GM21737 (cell line): Measurements from ENCODE around the gene MRPL34.
"Not testable (repeated sequence)": the region's sequence is repeated elsewhere in the genome, so short reads cannot be mapped to it uniquely, and the experiment has no call there.

Experiments
- ATAC-seq: cut with Tn5 transposase; IDR thresholded peaks from one replicate; pipeline ENCODE4 v1.9.1; 2021; ENCODE audit warnings: mild to moderate bottlenecking, moderate library complexity; ENCODE audit not compliant: unreplicated experiment

The MRPL34 gene

GRCh38 chr19:17285415-17286135 is 20.1 kb upstream of the MRPL34 start:
- no peak for ATAC-seq

- no peak for ATAC-seq
Observed at GRCh38 chr19:17286263-17286662, 19.4 kb upstream of the MRPL34 start.

GRCh38 chr19:17286752-17287151 is 18.9 kb upstream of the MRPL34 start:
- no peak for ATAC-seq

- no peak for ATAC-seq
Observed at GRCh38 chr19:17289489-17289888, 16.2 kb upstream of the MRPL34 start.

- peak; percentile 81 for ATAC-seq
Observed at GRCh38 chr19:17292301-17293074, 13.2 kb upstream of the MRPL34 start.

- no peak for ATAC-seq
Observed at GRCh38 chr19:17293605-17294004, 12.1 kb upstream of the MRPL34 start.

GRCh38 chr19:17294051-17294891 is 11.4 kb upstream of the MRPL34 start:
- ATAC-seq, result no peak

- not testable (repeated sequence) for ATAC-seq
Observed at GRCh38 chr19:17295551-17295950, 10.1 kb upstream of the MRPL34 start.

- ATAC-seq, result no peak
Observed at GRCh38 chr19:17296273-17296672, 9.4 kb upstream of the MRPL34 start.

GRCh38 chr19:17296976-17297375 is 8.7 kb upstream of the MRPL34 start:
- ATAC-seq, result no peak

- no peak for ATAC-seq
Observed at GRCh38 chr19:17300992-17301619, 4.6 kb upstream of the MRPL34 start.

- ATAC-seq, result no peak
Observed at GRCh38 chr19:17302391-17303166, 3.1 kb upstream of the MRPL34 start.

GRCh38 chr19:17303167-17303939 is 2.3 kb upstream of the MRPL34 start, which contains the start of gene ABHD8:
TSS of gene ABHD8 (minus strand) at chr19:17303425. CDS start at chr19:17301616, 1,809 bp downstream.
- peak; percentile 51 for ATAC-seq

GRCh38 chr19:17303940-17304267 is 1.8 kb upstream of the MRPL34 start:
- no peak for ATAC-seq

- no peak for ATAC-seq
Observed at GRCh38 chr19:17304386-17305215, 1.1 kb upstream of the MRPL34 start.

- no peak for ATAC-seq
Observed at GRCh38 chr19:17305216-17305516, 506 bp upstream of the MRPL34 start.

- no peak for ATAC-seq
Observed at GRCh38 chr19:17306285-17306714, 628 bp downstream of the MRPL34 start.

GRCh38 chr19:17307876-17308377 is 2.3 kb downstream of the MRPL34 start:
- no peak for ATAC-seq
